Measurements from ENCODE around the gene LARGE1.

LARGE1 gene

GRCh38 chr22:33747576-33748180, 172.6 kb downstream of the LARGE1 start:
- no peak for DNase-seq (ENCODE audit: low read depth, low spot score)
- H3K27ac ChIP-seq, result no peak overlapping the region

GRCh38 chr22:33747029-33747428, 173.2 kb downstream of the LARGE1 start:
- H3K27ac ChIP-seq, result no peak overlapping the region
- no peak for DNase-seq (ENCODE audit: low read depth, low spot score)

GRCh38 chr22:33746501-33746928, 173.8 kb downstream of the LARGE1 start:
- DNase-seq (ENCODE audit: low read depth, low spot score), result no peak
- H3K27ac ChIP-seq, result no peak overlapping the region

- no peak for DNase-seq (ENCODE audit: low read depth, low spot score)
- H3K27ac ChIP-seq, result no peak overlapping the region
These were observed 174.8 kb downstream of the LARGE1 start for GRCh38 chr22:33745501-33745900.

- DNase-seq (ENCODE audit: low read depth, low spot score), result no peak
- H3K27ac ChIP-seq, result no peak overlapping the region
These were observed 176.5 kb downstream of the LARGE1 start for GRCh38 chr22:33743756-33744155.

- no peak overlapping the region for H3K27ac ChIP-seq
- no peak for DNase-seq (ENCODE audit: low read depth, low spot score)
These were observed 179.3 kb downstream of the LARGE1 start for GRCh38 chr22:33741025-33741424.

- DNase-seq (ENCODE audit: low read depth, low spot score), result no peak
- no peak overlapping the region for H3K27ac ChIP-seq
These were observed 180.8 kb downstream of the LARGE1 start for GRCh38 chr22:33739516-33739915.

GRCh38 chr22:33737662-33738061, 182.6 kb downstream of the LARGE1 start:
- no peak overlapping the region for H3K27ac ChIP-seq

GRCh38 chr22:33735978-33736377, 184.3 kb downstream of the LARGE1 start:
- no peak for DNase-seq (ENCODE audit: low read depth, low spot score)
- H3K27ac ChIP-seq, result no peak overlapping the region

More at GRCh38 chr22:33737662-33738061, 182.6 kb downstream of the LARGE1 start:
- no peak for DNase-seq (ENCODE audit: low read depth, low spot score)

- no peak for DNase-seq (ENCODE audit: low read depth, low spot score)
- no peak overlapping the region for H3K27ac ChIP-seq
These were observed 191.4 kb downstream of the LARGE1 start for GRCh38 chr22:33728847-33729246.

- peak; percentile 16 for DNase-seq (ENCODE audit: low read depth, low spot score)
- peak overlapping the region; percentile 8 for H3K27ac ChIP-seq
These were observed 194.0 kb downstream of the LARGE1 start for GRCh38 chr22:33726294-33726734.

GRCh38 chr22:33723915-33724314, 196.4 kb downstream of the LARGE1 start:
- DNase-seq (ENCODE audit: low read depth, low spot score), result no peak
- H3K27ac ChIP-seq, result no peak overlapping the region

GRCh38 chr22:33722816-33723215, 197.5 kb downstream of the LARGE1 start:
- DNase-seq (ENCODE audit: low read depth, low spot score), result no peak

GRCh38 chr22:33720166-33720878, 200.0 kb downstream of the LARGE1 start:
- no peak overlapping the region for H3K27ac ChIP-seq
- DNase-seq (ENCODE audit: low read depth, low spot score), result no peak

More at GRCh38 chr22:33722816-33723215, 197.5 kb downstream of the LARGE1 start:
- no peak overlapping the region for H3K27ac ChIP-seq

- no peak for DNase-seq (ENCODE audit: low read depth, low spot score)
- H3K27ac ChIP-seq, result no peak overlapping the region
These were observed 202.4 kb downstream of the LARGE1 start for GRCh38 chr22:33717694-33718396.

GRCh38 chr22:33715237-33715985, 204.9 kb downstream of the LARGE1 start:
- no peak for DNase-seq (ENCODE audit: low read depth, low spot score)
- no peak overlapping the region for H3K27ac ChIP-seq

- no peak overlapping the region for H3K27ac ChIP-seq
These were observed 209.9 kb downstream of the LARGE1 start for GRCh38 chr22:33710326-33710725.

GRCh38 chr22:33707581-33707980, 212.7 kb downstream of the LARGE1 start:
- H3K27ac ChIP-seq, result no peak overlapping the region
- DNase-seq (ENCODE audit: low read depth, low spot score), result no peak

More at GRCh38 chr22:33710326-33710725, 209.9 kb downstream of the LARGE1 start:
- no peak for DNase-seq (ENCODE audit: low read depth, low spot score)

- H3K27ac ChIP-seq, result no peak overlapping the region
- no peak for DNase-seq (ENCODE audit: low read depth, low spot score)
These were observed 214.2 kb downstream of the LARGE1 start for GRCh38 chr22:33706100-33706499.

GRCh38 chr22:33699176-33699575, 221.1 kb downstream of the LARGE1 start:
- no peak for DNase-seq (ENCODE audit: low read depth, low spot score)
- H3K27ac ChIP-seq, result no peak overlapping the region

Measured in epithelial cell of prostate (primary cell).